ENCODE data around the gene OPCML.

The OPCML gene

DNA sequence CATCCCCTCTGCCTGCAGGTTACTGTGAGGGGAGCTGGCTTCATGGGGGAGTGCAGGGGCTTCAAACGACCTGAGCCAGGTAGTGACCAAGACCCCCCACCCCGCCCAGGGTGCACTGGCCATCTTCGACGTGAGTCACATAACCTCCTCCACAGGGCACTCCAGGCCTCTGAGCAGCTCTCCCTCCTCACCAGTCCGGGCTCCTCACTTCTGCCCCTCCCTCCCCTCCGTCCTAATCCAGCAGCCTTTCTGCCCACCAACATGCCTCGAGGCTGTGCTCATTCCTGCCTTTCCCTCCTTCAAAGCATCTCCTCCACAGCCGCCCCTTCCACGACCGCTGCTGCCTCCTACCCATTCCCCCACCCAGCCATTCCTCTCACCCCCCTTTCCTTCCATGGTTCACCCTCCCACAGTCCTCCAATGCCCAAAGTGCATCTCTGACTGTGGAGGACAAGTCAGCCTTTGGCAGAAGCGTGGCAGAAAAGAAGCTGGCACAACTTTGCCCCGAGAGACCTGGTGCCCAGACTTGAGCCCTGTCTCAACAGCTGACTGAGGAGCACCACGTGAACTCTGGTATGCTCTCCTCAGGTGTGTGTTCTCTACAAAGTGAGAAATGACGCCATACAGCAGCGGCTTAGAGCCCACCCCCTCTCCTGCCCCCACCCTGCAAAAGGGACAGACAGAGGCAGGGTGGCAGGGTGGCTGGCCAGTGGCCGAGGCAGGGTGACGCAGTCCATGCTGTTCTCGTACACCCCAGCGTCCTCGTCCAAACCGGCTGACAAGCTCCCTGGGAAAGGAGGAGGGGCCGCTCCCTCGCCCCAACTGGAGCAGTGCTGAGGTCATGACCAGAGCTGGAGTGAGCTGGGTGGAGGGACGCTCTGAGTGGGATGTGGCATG lies 30.4 kb downstream of the OPCML start:
- DNase-seq = no peak

DNA sequence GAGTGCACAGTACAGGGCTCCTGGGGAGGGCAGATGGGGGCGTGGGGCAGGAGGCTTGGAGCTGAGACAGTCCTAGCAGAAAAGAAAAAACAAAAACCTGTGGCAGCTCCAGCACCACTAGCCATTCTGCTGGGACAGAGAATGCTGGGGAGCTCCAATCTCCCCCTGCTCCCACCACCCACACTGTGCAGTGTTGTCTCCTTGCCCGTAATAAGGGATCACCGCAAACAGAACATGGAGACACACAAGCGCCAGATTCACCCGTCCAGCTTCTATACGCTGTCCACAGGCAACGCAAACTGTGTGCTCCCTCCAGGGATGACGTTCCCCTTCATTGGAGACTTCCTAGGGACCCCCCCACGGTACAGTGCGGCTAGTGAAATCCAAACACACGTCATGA lies 31.4 kb downstream of the OPCML start:
- DNase-seq = no peak

DNA sequence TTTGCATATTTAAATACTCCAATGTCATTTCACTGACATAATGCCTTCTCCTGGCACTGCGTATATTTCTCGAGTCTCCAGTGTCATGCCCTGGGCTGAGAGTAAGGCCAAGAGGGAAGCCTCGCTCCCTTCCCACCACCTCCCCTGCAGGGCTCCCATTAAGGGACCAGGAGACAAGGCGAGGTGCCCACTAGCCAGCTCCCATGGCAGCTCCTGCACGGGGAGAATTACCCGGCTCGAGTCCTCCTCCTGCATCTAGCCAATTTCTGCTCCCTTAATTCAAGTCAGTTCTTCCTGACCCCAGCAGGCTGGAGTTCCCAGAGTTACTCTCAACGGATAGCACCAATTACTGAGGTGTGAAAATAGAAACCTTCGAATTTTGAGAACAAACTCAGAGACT lies 31.9 kb downstream of the OPCML start:
- no peak for DNase-seq

DNA sequence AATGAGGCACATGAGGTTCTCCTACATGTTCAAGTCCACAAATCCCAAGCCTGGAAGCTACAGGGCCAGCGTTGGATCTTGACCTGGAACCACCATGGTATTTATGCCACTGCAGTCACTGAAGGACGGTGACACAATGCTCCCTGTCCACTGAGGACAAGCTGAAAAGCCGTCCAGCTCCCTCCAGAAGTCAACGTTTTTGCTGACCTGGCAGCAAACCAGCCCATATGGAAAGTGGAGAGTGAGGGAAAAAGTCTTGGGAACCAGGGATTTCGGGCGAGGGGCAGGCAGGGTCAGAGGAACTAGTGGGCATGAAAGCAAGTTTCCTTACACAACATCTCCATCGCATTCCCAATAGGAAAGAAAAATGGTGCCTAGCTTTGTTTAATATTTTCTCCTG lies 33.3 kb downstream of the OPCML start:
- no peak for DNase-seq

DNA sequence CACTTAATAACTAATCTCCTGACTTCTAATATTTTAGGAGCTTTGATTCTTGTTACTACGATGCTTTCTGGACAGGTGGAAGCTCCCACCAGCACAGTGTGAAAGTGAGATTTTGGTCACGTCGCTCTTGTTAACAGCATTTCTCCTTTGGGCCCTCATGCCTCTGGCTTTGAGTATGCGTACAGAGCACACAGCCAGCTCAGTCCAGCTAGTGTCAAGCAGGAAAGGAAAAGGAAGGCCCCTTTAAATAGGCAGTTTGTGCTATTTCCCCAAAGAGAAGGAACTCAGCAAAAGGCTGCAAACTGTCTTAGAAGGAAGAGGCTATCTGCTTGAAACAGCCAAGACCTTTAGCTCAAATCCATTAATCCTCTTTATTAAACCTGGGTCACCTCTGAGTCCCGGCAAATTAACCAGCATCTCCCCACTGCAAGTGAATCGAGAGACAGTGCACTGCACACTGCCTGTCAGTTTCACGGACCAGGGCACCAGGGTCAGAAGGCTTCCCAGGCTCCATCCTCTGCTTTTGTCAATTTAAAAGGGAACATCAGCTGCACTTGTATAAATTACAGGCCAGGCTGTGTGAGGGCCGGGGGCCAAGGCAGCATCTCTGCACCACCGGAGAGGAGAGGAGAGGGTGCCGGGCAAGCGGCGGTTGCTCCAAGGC lies 34.7 kb downstream of the OPCML start:
- DNase-seq = no peak

DNA sequence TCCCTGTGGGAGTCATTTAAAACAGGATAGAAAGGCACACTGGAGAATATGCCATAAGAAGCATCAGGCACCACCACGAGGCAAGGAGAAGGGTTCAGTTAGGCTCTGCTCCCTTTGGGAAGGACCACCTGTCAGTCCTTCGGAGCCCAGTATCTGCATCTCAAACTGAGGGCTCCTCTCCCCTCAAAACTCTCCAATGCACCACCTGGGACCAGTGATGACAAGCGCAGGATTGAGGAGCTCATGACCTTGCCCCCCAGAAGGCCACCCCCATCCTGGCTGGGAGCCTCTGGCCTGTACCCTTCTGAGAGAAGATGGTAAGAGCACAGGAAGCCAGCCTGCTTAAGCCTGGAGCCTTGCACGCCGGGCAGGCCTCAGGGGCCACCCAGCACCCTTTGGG lies 39.4 kb downstream of the OPCML start:
- DNase-seq = no peak

DNA sequence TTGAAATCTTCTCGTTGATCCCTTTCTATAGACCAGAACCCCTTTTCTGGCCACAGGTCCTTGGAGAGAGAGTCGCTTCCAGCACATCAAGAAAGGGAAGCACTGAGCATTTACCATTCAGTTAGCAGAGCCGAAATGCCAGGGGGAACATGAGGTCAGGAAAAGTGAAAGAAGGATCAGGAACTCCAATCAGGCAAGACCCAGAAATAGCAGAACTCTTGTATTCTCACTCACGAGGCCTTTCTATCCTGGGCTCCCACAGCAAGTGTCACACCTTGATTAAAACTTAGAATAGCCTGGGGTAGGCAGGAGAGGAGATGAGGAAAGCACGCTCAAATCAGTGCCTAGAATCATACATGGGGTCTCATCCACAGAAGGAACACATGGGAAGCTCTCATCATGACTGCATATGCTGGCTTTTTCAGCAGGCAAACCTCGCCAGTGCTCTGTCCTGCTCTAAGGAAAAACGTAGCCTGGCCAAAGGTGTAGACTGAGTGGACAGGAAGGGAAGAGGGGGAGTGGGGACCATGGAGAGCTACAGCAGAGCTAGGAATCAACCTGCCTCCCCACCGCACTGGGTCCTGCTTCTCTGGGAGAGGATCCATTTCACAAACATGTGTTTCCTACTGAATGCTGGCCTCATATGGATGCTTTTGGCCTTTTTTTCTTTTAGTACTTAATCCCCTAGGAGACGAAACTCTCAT lies 40.5 kb downstream of the OPCML start:
- no peak for DNase-seq

DNA sequence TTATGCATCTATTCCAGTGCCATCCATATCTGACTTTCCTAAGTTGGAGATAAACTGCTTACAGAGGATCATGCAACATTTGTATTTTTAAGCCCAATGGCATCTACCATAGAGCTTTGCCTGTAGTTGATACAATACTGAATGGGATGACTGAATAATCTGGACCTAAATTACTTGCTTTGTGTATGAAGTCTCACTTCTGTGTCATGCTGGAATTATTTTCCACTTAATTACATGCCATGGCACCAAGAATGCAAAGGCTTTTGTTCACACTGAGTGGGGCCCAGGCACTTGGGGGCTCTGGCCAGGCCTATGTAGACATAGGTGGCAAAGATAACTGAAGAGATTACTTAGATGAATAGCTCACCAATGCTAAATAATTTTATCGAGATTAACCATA lies 51.6 kb downstream of the OPCML start:
- DNase-seq = no peak

DNA sequence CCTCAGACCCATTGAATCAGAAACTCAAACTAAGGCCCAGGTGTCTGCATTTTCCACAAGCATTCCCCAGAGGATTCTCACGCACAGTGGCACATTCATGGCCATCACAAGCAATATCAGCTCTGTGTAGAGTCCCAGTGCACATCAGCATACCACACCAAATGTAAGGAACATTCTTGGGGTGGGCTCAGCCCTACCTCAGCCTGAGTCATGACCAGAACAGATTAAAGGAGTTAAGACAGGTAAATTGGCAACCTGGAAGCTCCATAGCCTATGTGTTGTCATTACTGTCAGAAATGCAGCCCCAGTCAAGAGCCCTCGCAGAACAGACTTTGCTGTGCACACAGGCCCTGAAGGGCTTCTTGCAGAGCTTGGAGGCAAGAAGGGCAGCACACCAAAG lies 53.1 kb downstream of the OPCML start:
- DNase-seq = no peak

DNA sequence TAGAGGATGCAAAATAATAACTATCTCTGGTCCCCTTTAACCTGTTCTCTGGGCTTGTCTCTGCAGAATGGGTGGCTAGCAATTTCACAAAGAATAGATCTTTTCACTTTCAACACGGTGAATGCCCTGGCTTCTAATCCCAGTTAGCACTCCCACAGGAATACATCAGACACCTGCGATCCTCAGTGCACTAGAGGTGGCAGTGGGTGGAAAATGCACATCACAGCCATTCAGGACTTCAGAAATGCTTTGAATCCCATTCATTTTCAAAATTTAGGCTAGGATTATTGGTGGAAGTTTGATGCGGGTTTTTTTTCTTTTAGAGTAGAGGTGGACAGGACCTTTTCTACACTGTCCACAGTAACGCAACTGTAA lies 55.1 kb downstream of the OPCML start:
- DNase-seq = no peak

DNA sequence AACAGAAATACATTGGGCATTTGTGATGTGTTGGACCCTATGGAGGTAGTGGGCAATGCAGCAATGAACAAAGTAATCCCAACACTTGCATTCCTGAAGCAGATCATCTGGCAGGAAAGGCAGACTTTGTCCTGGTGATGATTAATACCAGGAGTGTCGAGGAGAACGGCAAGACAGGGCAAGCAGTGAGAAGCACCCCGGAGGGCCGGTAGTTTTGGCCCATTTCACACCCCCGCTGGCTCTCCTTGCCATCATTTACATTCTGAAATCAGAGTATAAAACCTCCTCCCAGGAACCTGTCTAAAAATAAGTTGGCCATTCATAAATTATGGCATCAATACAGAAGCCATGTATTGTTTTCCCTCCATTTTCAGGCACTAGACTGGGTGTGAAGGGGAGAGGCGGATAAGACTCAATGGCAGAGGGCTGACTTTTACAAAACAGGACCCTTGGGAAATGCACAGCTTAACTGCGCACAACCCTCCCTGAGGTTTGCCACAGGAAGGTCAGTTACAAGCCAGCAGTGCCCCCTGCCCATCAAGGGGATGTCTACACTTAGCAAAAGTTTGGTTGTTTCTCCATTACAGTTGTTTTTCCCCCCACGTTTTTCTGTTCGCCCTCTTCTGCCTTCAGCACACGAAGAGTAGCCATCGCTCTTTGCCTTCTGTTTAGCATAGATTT lies 55.6 kb downstream of the OPCML start:
- DNase-seq = no peak

DNA sequence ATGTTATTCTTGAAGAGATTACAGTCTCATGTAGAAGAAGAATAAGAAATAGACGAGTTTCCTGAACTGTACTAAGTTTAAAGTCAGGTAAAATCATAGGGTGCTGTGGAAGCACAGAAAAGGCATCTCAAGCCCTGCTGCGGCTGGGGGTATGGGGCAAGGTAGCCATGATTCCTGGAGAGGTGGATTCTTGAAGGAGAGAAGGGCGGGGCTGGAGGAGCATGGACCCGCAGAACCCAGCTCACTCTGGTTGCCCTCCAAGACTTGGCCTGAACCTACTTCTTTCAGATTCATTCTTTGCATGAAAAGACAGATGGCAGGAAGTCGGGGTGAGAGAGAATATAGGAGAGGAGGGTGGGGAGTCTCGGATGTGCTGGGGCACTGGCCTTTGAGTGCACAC lies 57.8 kb downstream of the OPCML start:
- DNase-seq = no peak

DNA sequence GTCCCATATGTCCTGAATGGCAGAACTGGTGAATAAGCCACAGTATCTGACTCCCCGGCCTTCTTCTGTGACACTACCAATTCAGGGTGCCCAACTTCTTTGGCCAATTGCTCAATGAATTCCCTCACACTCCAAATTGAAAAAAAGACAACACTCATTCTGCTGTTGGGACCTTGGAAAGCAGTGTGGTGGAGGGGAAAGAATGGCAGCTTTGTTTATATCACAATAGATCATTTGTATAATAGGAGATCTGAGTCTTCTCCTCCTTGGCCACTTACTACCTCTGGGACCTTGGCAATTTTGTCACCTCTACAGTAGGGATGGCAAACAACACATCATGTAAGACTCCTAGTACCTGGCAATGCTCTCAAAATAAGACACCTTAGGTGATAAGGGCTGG lies 64.6 kb downstream of the OPCML start:
- DNase-seq = no peak

DNA sequence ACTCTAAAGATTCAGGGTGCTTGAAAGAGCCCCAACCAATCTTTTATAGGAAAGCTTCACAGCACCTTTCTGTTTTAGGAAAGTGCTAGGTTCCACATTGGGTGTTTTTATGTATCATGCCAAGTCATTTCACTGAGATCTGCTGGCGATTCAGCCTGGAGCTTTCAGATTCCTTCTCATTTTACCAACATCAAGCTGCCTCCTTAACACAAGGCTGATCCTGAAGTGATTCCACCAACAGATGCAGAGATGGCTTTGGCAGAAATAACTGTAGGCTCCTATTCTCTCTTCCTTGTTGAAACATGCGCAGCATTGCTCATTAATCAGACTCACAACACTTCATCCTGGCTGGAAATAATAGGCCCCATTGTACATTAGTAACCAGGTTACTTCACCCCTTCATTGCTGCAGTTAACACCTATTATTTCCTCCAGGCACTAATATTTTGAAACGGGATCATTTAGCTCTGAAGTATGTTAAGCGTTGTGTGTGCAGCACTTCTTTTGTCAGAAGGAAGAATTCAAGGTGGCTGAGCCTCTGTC lies 89.0 kb downstream of the OPCML start:
- no peak for DNase-seq

DNA sequence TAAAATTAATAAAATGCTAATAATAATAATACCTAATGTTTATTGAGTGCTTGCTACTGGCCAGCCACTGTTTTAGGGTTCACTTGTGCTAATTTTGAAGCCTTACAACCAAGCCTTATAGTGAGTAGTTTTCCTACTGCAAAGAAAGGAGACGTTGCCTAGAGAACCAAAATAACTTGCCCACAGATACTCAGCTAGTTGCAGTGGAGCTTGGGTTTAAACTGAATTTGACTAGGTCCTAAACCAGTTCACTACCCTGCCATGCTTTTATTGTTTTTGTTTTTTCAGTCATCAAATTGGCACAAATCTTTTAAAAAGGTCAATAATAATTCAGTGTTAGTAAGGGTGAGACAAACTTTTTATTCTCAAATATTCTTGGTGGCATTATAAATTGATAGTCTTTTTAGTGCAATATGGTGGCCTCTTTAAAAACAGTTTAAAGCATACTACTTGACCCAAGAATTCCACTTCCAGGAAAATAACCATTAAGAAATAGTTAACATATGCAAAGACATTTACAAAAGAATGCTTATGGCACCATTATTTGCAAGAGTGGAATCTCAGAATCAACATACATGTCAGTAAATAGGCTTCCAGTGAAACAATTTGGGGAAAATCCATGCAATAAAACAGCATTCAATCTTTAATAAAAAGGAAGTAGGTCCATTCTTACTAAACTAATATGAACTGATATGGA lies 90.2 kb downstream of the OPCML start:
- no peak for DNase-seq

DNA sequence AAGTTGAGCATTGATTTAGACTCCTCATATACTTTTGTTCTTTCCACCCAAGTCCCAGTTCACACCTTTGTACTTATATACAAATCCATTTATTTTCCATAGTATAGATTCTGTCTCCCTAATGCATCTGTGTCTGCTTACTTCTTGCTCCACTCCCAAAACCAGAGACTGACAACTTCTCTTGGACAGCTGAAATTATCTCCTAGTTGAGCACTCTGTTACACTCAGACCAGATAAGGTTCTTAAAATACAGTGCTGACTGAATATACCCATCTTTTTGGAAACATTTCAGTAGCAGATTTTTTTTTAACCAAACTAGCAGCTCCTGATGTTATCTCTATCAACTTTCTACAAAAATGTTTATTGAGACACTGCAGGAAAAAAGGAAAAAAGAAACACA lies 106.3 kb downstream of the OPCML start:
- DNase-seq = no peak

DNA sequence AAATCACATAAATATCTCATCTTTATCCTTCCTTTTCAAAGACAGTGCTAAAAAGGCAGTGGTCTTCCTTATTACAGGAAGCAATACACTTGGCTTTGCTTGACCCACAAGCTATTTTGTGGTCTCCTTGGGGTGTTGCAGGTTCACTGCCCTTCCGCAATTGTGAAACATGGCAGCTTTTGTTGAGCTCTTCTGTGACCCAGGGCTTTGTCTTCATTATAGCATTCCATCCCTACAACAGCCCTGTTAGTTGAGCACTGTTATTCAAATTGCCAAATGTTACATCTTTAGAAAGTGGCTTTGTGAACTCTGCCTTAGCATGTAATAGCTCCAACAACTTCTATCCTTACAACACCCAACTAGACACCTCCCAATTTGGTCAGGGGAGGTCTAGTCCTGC lies 107.1 kb downstream of the OPCML start:
- no peak for DNase-seq

DNA sequence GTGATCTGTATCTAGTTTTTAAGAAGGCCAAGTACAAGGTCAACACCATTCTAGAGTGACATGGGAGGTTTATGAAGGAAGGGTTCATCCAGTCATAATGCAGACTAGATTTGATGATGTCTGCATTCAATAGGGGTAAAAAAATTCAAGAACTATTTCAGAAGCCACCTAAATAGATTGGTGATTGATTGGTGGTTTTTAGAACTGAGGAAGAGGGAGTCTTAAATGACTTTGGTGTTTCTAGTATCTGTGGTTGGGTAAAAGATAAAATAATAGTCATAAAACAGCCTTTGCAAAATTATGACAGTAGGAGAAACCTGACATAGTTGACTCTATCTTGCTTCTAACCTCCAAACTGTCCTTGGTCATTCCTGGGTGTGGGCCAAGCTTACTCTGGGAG lies 114.1 kb downstream of the OPCML start:
- DNase-seq = no peak

DNA sequence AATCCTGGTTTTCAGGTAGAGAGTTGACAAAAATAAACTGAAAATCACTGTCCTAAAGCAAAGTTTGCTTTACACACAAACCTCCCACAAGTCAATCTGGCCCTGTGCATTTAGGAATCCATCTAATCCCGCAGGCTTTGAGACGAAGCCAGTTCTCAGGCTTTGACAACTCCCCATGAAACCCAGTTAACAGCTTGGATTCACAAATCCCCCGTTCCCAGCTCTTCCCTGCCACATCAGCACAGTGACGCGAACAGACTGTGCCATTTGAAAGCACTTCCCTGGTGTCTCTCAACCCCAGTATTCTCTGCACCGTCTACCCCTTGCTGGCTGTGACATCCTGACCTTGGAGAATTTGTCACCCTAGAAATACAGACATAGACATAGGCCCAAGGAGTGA lies 117.8 kb downstream of the OPCML start:
- no peak for DNase-seq

DNA sequence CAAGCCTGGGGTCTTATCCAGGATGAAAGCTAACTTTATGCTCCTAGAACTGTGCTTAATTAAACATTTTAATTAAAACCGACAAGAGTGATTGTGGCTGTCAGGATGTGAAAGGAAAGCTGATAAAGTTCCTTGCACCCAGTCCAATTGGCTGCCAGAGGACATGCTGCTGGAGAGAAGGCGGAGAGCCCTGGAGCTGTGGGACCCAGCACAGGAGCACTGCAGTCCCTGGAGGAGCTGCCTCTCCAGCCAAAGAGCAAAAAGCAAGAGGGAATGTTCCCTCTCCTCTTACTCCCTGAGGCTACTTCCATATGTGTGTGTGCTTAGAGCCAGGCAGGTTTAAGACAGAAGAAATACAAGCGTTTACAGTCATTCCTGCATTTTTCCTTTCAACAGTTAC lies 118.6 kb downstream of the OPCML start:
- DNase-seq = no peak

DNA sequence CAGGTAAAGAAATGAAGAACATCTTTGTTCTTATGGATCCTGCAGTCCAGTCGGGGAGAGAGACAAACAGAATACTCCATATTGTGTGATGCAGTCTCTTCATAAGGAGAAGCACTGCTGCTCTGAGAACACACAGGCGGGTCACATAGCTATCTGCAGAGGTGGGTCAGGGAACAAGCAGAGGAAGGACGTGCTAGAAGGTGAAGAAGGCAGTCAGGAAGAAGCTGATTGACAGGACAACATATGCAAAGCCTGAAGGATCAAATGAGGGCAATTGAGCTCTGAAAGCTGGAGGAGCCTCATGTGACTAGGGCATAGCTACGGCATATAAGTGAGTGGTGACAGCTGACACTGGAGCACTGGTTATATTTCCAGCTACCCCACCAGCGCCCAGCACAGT lies 122.5 kb downstream of the OPCML start:
- no peak for DNase-seq

DNA sequence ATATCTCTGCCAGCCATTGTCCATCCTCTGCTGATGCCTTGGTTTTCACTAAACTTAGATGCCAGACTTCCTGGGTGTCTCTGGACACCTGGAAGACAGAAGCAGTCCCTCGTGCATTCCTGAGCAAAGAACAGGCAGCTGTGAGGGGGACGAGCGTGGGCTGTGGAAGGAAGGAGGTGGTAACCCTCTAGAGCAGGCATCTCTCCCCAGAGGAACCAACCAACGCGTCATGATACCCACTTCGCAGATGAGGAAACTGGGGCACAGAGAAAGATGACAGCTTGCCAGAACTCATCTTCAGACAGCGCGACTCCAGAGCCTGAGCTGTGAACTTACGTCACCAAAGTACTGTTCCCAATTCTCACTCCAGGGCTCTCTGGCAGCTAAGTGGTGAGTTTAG lies 123.4 kb downstream of the OPCML start:
- no peak for DNase-seq

DNA sequence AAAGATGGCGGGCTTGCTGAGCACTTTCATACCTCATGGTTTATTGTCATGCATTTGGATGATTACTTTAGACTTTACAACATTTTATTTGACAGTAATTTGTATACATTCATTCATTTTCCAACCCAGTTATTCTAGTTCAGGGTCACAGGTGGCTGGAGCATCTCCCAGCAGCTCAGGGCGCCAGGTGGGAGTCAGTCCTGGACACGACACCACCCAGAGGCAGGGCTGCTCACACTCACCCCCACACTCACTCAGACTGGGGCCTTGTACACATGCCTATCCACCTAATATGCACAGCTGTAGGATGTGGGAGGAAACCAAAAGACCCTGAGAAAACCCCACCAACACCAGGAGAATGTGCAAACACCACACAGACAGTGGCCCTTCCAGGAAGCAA lies 123.9 kb downstream of the OPCML start:
- DNase-seq = no peak
